Mesenchymal stem cell (in vitro differentiated cells and primary cell): ENCODE results near the gene FHIT.

Source experiments
- DNase-seq: peaks from one replicate; pipeline ENCODE4 v3.0.0-alpha.2; 2013
- H2AFZ ChIP-seq: one replicate; pipeline ENCODE4 v1.6.1; 2013; ENCODE audit warnings: low read depth, mild to moderate bottlenecking, control low read depth, inconsistent platforms, low read length, moderate library complexity
- H2AK5ac ChIP-seq: 2 replicates; pipeline ENCODE4 v1.6.1; 2013; ENCODE audit warnings: low read length, moderate library complexity, mild to moderate bottlenecking, inconsistent platforms; ENCODE audit not compliant: severe bottlenecking
- H2BK120ac ChIP-seq: one replicate; pipeline ENCODE4 v1.6.1; 2013; ENCODE audit warnings: low read depth, mild to moderate bottlenecking, inconsistent platforms, low read length, moderate library complexity
- H2BK12ac ChIP-seq, 2 experiments: one replicate each; pipeline ENCODE4 v1.6.1; 2013; ENCODE audit warnings: inconsistent platforms in 2 of 2, low read length in 2 of 2, mild to moderate bottlenecking in 2 of 2, moderate library complexity in 2 of 2, control low read depth in 1 of 2
- H2BK15ac ChIP-seq: one replicate; pipeline ENCODE4 v1.6.1; 2013; ENCODE audit warnings: mild to moderate bottlenecking, low read depth, inconsistent platforms; ENCODE audit not compliant: poor library complexity, severe bottlenecking
- H2BK5ac ChIP-seq: 2 replicates; pipeline ENCODE4 v1.6.1; 2013; ENCODE audit warnings: low read depth, mild to moderate bottlenecking, low read length, control low read depth, inconsistent platforms; ENCODE audit not compliant: poor library complexity, severe bottlenecking
- H3K14ac ChIP-seq, 2 experiments: one replicate each; pipeline ENCODE4 v1.6.1; 2013; ENCODE audit warnings: inconsistent platforms in 2 of 2, low read length in 2 of 2, control low read depth in 1 of 2, mild to moderate bottlenecking in 1 of 2, moderate library complexity in 1 of 2
- H3K18ac ChIP-seq, 2 experiments: one replicate each; pipeline ENCODE4 v1.6.1; 2013; ENCODE audit warnings: inconsistent platforms in 2 of 2, low read length in 2 of 2, control low read depth in 1 of 2, low read depth in 1 of 2, mild to moderate bottlenecking in 1 of 2
- H3K23ac ChIP-seq, 2 experiments: one replicate each; pipeline ENCODE4 v1.6.1; 2013; ENCODE audit warnings: inconsistent platforms in 2 of 2, low read length in 2 of 2, mild to moderate bottlenecking in 2 of 2, moderate library complexity in 2 of 2, control low read depth in 1 of 2
- H3K27ac ChIP-seq: 2 replicates; pipeline ENCODE4 v1.5.1; 2013; ENCODE audit warnings: mild to moderate bottlenecking, moderate library complexity, low read length, control low read depth, inconsistent platforms; ENCODE audit not compliant: poor library complexity, severe bottlenecking
- H3K27me3 ChIP-seq, 2 experiments: 2 replicates each; pipeline versions ENCODE4 v1.6.1 to v1.7.0; 2013; ENCODE audit warnings: low read length in 2 of 2, mild to moderate bottlenecking in 2 of 2, moderate library complexity in 2 of 2, control low read depth in 1 of 2, inconsistent platforms in 1 of 2; ENCODE audit not compliant: control insufficient read depth in 1 of 2, insufficient read depth in 1 of 2
- H3K36me3 ChIP-seq, 2 experiments: 2 replicates each; pipeline versions ENCODE4 v1.6.1 to v1.7.0; 2013; ENCODE audit warnings: low read length in 2 of 2, control low read depth in 1 of 2, inconsistent platforms in 1 of 2, low read depth in 1 of 2, mild to moderate bottlenecking in 1 of 2; ENCODE audit not compliant: insufficient read depth in 2 of 2, control insufficient read depth in 1 of 2
- H3K4ac ChIP-seq, 2 experiments: one replicate each; pipeline ENCODE4 v1.6.1; 2013; ENCODE audit warnings: inconsistent platforms in 2 of 2, low read length in 2 of 2, mild to moderate bottlenecking in 2 of 2, moderate library complexity in 2 of 2, control low read depth in 1 of 2, low read depth in 1 of 2
- H3K4me1 ChIP-seq: 2 replicates; pipeline ENCODE4 v1.6.1; 2013; ENCODE audit warnings: low read depth, low read length, control low read depth; ENCODE audit not compliant: control insufficient read depth, insufficient read depth
- H3K4me2 ChIP-seq: 2 replicates; pipeline ENCODE4 v1.6.1; 2013; ENCODE audit warnings: low read length, mild to moderate bottlenecking, inconsistent platforms; ENCODE audit not compliant: poor library complexity, severe bottlenecking
- H3K4me3 ChIP-seq, 2 experiments: 2 replicates each; pipeline versions ENCODE4 v1.5.1 to v1.7.0; 2013; ENCODE audit warnings: low read length in 2 of 2, mild to moderate bottlenecking in 2 of 2, control low read depth in 1 of 2, low read depth in 1 of 2; ENCODE audit not compliant: insufficient read depth in 1 of 2
- H3K79me1 ChIP-seq: replicated peaks from 2 replicates; pipeline ENCODE4 v1.6.1; 2013; ENCODE audit warnings: mild to moderate bottlenecking, control low read depth, low read length, inconsistent platforms; ENCODE audit not compliant: poor library complexity, severe bottlenecking
- H3K9ac ChIP-seq: 2 replicates; pipeline ENCODE4 v1.7.0; 2013; ENCODE audit warnings: mild to moderate bottlenecking, low read length, moderate library complexity
- H3K9me3 ChIP-seq: 2 replicates; pipeline ENCODE4 v1.7.0; 2013; ENCODE audit warnings: mild to moderate bottlenecking, low read length; ENCODE audit not compliant: control insufficient read depth
- H4K8ac ChIP-seq: one replicate; pipeline ENCODE4 v1.6.1; 2013; ENCODE audit warnings: inconsistent platforms, mild to moderate bottlenecking, low read length, moderate library complexity
- H4K91ac ChIP-seq: one replicate; pipeline ENCODE4 v1.6.1; 2013; ENCODE audit warnings: mild to moderate bottlenecking, low read length, inconsistent platforms
- WGBS: methylation state at CpG from one replicate; pipeline ENCODE4 v1.1.7; 2013; ENCODE audit warnings: mixed read lengths; 5-methylcytosine and 5-hydroxymethylcytosine counted together

FHIT gene

GRCh38 chr3:60497902-60498301 is 753.4 kb downstream of the FHIT start:
- Histone ChIP-seq H3K4me2 (no peak overlapping the region), H3K27ac (no peak overlapping the region), H3K36me3 (no peaks in the 10 kb centered on the region), H3K27me3 (no peaks in the 10 kb centered on the region), H3K4me1 (no peaks in the 10 kb centered on the region), H3K79me1 (no peaks in the 10 kb centered on the region), H2BK120ac (no peak overlapping the region), H3K9me3 (no peaks in the 10 kb centered on the region), H2AFZ (no peak overlapping the region), H4K8ac (no peak overlapping the region), H2BK15ac (no peak overlapping the region), H3K4me3 (no peak overlapping the region), H3K18ac (no peak overlapping the region), H2BK12ac (no peak overlapping the region), H3K4ac (no peak overlapping the region), H2AK5ac (no peak overlapping the region), H3K14ac (no peak overlapping the region), H4K91ac (no peak overlapping the region), H3K9ac (no peak overlapping the region), H2BK5ac (no peak overlapping the region), H3K23ac (no peak overlapping the region)
- DNase-seq = no peak
- WGBS = no CpG with 5 or more reads among the region's 1 CpG

GRCh38 chr3:60490992-60491391 is 760.3 kb downstream of the FHIT start:
- Histone ChIP-seq H3K79me1 (no peaks in the 10 kb centered on the region), H2BK120ac (no peak overlapping the region), H2AFZ (no peak overlapping the region), H2BK5ac (no peak overlapping the region), H3K14ac (no peak overlapping the region), H3K18ac (no peak overlapping the region), H3K9ac (no peak overlapping the region), H4K8ac (no peak overlapping the region), H2AK5ac (no peak overlapping the region), H3K4me3 (no peak overlapping the region), H3K9me3 (no peaks in the 10 kb centered on the region), H3K23ac (no peak overlapping the region), H3K27ac (no peak overlapping the region), H3K36me3 (no peaks in the 10 kb centered on the region), H3K27me3 (no peaks in the 10 kb centered on the region), H2BK12ac (no peak overlapping the region), H3K4ac (no peak overlapping the region), H3K4me1 (no peaks in the 10 kb centered on the region), H3K4me2 (no peak overlapping the region), H4K91ac (no peak overlapping the region), H2BK15ac (no peak overlapping the region)
- no peak for DNase-seq
- WGBS = 81% methylated on average over 1 of the region's 2 CpGs

GRCh38 chr3:60475096-60475495 is 776.2 kb downstream of the FHIT start:
- Histone ChIP-seq H2BK12ac (no peak overlapping the region), H3K79me1 (no peaks in the 10 kb centered on the region), H3K4me2 (no peak overlapping the region), H3K4ac (no peak overlapping the region), H3K9ac (no peak overlapping the region), H2BK15ac (no peak overlapping the region), H2BK120ac (no peak overlapping the region), H3K4me3 (no peak overlapping the region), H3K27ac (peak overlapping the region; percentile 31), H3K27me3 (no peaks in the 10 kb centered on the region), H4K8ac (no peak overlapping the region), H3K14ac (no peak overlapping the region), H2AK5ac (no peak overlapping the region), H2AFZ (no peak overlapping the region), H3K36me3 (no peaks in the 10 kb centered on the region), H3K4me1 (peaks cover 7% of the 10 kb centered on the region), H3K9me3 (no peaks in the 10 kb centered on the region), H3K23ac (no peak overlapping the region), H4K91ac (no peak overlapping the region), H2BK5ac (no peak overlapping the region), H3K18ac (no peak overlapping the region)
- DNase-seq = no peak
- WGBS = no CpG with 5 or more reads among the region's 2 CpGs

GRCh38 chr3:60469481-60469880 is 781.8 kb downstream of the FHIT start:
- 82% methylated on average over 1 of the region's 1 CpG for WGBS
- Histone ChIP-seq H4K91ac (no peak overlapping the region), H3K4ac (no peak overlapping the region), H3K79me1 (no peaks in the 10 kb centered on the region), H3K23ac (no peak overlapping the region), H3K27me3 (no peaks in the 10 kb centered on the region), H4K8ac (no peak overlapping the region), H3K27ac (no peak overlapping the region), H3K4me3 (no peak overlapping the region), H2BK5ac (no peak overlapping the region), H3K4me2 (no peak overlapping the region), H3K18ac (no peak overlapping the region), H2AK5ac (no peak overlapping the region), H2BK15ac (no peak overlapping the region), H3K9ac (no peak overlapping the region), H3K14ac (no peak overlapping the region), H3K9me3 (peaks cover 5% of the 10 kb centered on the region), H3K36me3 (no peaks in the 10 kb centered on the region), H3K4me1 (peaks cover 1% of the 10 kb centered on the region), H2AFZ (no peak overlapping the region), H2BK12ac (no peak overlapping the region), H2BK120ac (no peak overlapping the region)
- DNase-seq = no peak
